ENCODE results near the gene TRABD. TPM values are rescaled to one million over a fixed set of nuclear protein-coding genes. Genes with fewer than 3 reads are reported as not detected.

The TRABD gene
- total and polyA plus RNA-seq, 2 donors: 31.1 to 102 TPM

GRCh38 chr22:50238755-50239154 lies 53.0 kb downstream of the TRABD start:
- H3K4me3 ChIP-seq (ENCODE audit: low read length in 2 of 2): no peak overlapping the region
- H3K4me1 ChIP-seq (ENCODE audit: control insufficient read depth in 2 of 2, insufficient read depth in 2 of 2, low read length in 2 of 2): peaks cover 9 to 28% of the 10 kb centered on the region in 2 donors
- 89% methylated on average over 9 of the region's 9 CpGs for WGBS
- H3K27ac ChIP-seq (ENCODE audit: low read depth in 1 of 2, low read length in 1 of 2): no peak overlapping the region
- H3K36me3 ChIP-seq (ENCODE audit: control insufficient read depth in 2 of 2, insufficient read depth in 2 of 2, low read length in 1 of 2): peaks cover 29 to 44% of the 10 kb centered on the region in 2 donors
- peaks cover 0 to 5% of the 10 kb centered on the region in 2 donors for H3K9me3 ChIP-seq (ENCODE audit: control insufficient read depth in 2 of 2, insufficient read depth in 1 of 2, low read length in 1 of 2)
- DNase-seq (ENCODE audit: low read depth in 6 of 9, low spot score in 9 of 9): no peak
- no peaks in the 10 kb centered on the region for H3K27me3 ChIP-seq (ENCODE audit: control insufficient read depth in 2 of 2, insufficient read depth in 1 of 2, low read length in 1 of 2)

GRCh38 chr22:50242406-50242949 lies 56.8 kb downstream of the TRABD start:
- peaks cover 29 to 36% of the 10 kb centered on the region in 2 donors for H3K36me3 ChIP-seq (ENCODE audit: control insufficient read depth in 2 of 2, insufficient read depth in 2 of 2, low read length in 1 of 2)
- H3K4me3 ChIP-seq (ENCODE audit: low read length in 2 of 2): peak overlapping the region in 1 of 2 donors; percentile 18
- peak overlapping the region in 1 of 2 donors; percentile 27 for H3K27ac ChIP-seq (ENCODE audit: low read depth in 1 of 2, low read length in 1 of 2)
- no peaks in the 10 kb centered on the region for H3K9me3 ChIP-seq (ENCODE audit: control insufficient read depth in 2 of 2, insufficient read depth in 1 of 2, low read length in 1 of 2)
- no peak for DNase-seq (ENCODE audit: low read depth in 6 of 9, low spot score in 9 of 9)
- no peaks in the 10 kb centered on the region for H3K27me3 ChIP-seq (ENCODE audit: control insufficient read depth in 2 of 2, insufficient read depth in 1 of 2, low read length in 1 of 2)
- peaks cover 19 to 42% of the 10 kb centered on the region in 2 donors for H3K4me1 ChIP-seq (ENCODE audit: control insufficient read depth in 2 of 2, insufficient read depth in 2 of 2, low read length in 2 of 2)
- 84% methylated on average over 14 of the region's 14 CpGs for WGBS

DNA sequence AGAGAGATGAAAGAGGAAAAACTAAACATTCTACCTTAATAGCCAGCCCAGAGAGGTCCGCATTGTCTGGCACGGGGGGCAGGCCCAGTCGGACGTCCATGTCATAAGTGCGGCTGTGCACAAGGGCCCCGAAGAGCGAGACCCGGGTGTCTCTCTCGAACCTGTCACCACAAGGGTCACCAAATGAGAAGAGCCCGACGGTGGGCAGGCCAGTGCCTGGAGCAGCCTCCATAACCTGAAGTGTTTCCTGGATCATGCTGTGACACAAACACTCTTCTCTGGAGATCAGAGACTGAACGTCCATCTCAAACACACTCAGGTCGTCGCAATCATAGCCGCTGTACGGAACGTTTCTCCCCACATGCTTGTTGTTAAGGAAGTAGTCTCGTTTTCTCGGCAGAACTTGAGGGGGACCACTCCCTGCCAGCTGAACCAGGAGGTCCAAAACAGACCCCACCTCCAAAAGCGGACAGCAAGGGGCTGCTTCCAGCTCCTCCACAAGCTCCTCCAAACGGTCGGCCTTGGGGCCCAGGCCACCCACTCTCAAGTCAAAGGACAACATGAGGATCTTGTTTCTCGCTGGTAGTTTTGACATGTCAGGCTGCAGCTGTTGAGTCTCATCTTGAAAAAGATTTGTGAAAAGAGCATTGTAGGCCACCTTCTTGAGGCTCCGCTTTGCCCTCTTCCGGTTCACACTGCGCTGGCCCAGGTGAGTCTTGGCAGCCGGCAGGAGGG lies 58.1 kb downstream of the TRABD start:
- H3K4me3 ChIP-seq (ENCODE audit: low read length in 2 of 2): peak overlapping the region; percentile 69 to 92
- H3K27ac ChIP-seq (ENCODE audit: low read depth in 1 of 2, low read length in 1 of 2): peak overlapping the region; percentile 96 to 99
- WGBS: 30% methylated on average over 27 of the region's 27 CpGs
- no peaks in the 10 kb centered on the region for H3K27me3 ChIP-seq (ENCODE audit: control insufficient read depth in 2 of 2, insufficient read depth in 1 of 2, low read length in 1 of 2)
- peak in 1 of 9 donors; percentile 45 for DNase-seq (ENCODE audit: low read depth in 6 of 9, low spot score in 9 of 9)
- H3K9me3 ChIP-seq (ENCODE audit: control insufficient read depth in 2 of 2, insufficient read depth in 1 of 2, low read length in 1 of 2): no peaks in the 10 kb centered on the region
- H3K4me1 ChIP-seq (ENCODE audit: control insufficient read depth in 2 of 2, insufficient read depth in 2 of 2, low read length in 2 of 2): peaks cover 19 to 46% of the 10 kb centered on the region in 2 donors
- peaks cover 33% of the 10 kb centered on the region in 2 donors for H3K36me3 ChIP-seq (ENCODE audit: control insufficient read depth in 2 of 2, insufficient read depth in 2 of 2, low read length in 1 of 2)

GRCh38 chr22:50244420-50245213 lies 58.9 kb downstream of the TRABD start, which contains the start of gene TUBGCP6:
TUBGCP6 (minus strand) TSS chr22:50245023; CDS start chr22:50244459, 564 bp downstream.
- peak; percentile 74 to 97 (median 93) for DNase-seq (ENCODE audit: low read depth in 6 of 9, low spot score in 9 of 9)
- Histone ChIP-seq H3K4me1 (ENCODE audit: control insufficient read depth in 2 of 2, insufficient read depth in 2 of 2, low read length in 2 of 2) (peaks cover 19 to 49% of the 10 kb centered on the region in 2 donors), H3K27ac (ENCODE audit: low read depth in 1 of 2, low read length in 1 of 2) (peak within 1 kb of the TSS; percentile 96 to 99), H3K27me3 (ENCODE audit: control insufficient read depth in 2 of 2, insufficient read depth in 1 of 2, low read length in 1 of 2) (no peaks in the 10 kb centered on the region), H3K36me3 (ENCODE audit: control insufficient read depth in 2 of 2, insufficient read depth in 2 of 2, low read length in 1 of 2) (peaks cover 27 to 29% of the 10 kb centered on the region in 2 donors), H3K9me3 (ENCODE audit: control insufficient read depth in 2 of 2, insufficient read depth in 1 of 2, low read length in 1 of 2) (no peaks in the 10 kb centered on the region), H3K4me3 (ENCODE audit: low read length in 2 of 2) (peak within 1 kb of the TSS; percentile 69 to 92)
- under 1% methylated on average over 76 of the region's 76 CpGs for WGBS

DNA sequence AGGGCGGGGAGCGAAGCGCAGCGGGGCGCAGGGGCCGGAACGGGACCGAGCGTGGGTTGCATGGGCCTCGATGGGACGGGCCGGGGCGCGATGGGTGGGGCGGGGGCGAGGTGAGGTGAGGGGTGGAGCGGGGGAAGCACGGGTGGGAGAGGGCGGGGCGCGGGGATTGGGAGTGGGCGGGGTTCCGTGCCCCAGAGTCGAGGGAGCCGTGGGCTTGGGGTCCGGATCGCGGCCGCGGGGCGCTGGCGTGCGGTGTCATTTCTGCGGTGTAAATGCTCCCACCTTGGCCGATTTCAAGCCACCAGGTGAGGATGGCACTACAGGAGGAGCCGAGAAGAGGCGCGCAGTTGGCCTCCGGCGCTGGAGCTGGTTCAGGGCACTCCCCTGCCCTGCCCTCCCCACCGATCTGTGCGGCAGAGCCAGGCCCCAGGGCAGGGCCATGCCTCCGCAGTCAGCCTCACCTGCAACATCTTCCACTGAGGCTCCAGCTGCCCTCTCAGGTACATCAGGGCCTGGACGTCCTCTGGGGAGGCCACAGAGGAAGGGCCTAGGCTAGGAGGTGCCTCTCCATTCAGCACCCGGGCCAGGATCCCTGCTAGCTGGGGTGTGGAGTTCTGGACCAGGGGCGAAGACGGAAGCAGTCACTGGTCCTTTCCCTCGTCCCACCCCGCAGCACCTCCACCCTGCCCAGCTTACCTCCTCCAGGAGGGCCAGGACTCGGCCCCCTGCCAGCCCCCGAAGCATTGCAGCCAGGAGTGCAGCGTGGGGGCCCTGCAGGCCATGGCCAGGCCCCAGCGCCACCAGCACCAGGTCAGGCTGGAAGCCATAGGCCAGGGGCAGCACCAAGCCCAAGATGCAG lies 59.7 kb downstream of the TRABD start:
- no peaks in the 10 kb centered on the region for H3K9me3 ChIP-seq (ENCODE audit: control insufficient read depth in 2 of 2, insufficient read depth in 1 of 2, low read length in 1 of 2)
- H3K36me3 ChIP-seq (ENCODE audit: control insufficient read depth in 2 of 2, insufficient read depth in 2 of 2, low read length in 1 of 2): peaks cover 19 to 22% of the 10 kb centered on the region in 2 donors
- 20% methylated on average over 53 of the region's 53 CpGs for WGBS
- H3K27me3 ChIP-seq (ENCODE audit: control insufficient read depth in 2 of 2, insufficient read depth in 1 of 2, low read length in 1 of 2): no peaks in the 10 kb centered on the region
- no peak for DNase-seq (ENCODE audit: low read depth in 6 of 9, low spot score in 9 of 9)
- H3K4me3 ChIP-seq (ENCODE audit: low read length in 2 of 2): peak overlapping the region; percentile 69 to 92
- H3K4me1 ChIP-seq (ENCODE audit: control insufficient read depth in 2 of 2, insufficient read depth in 2 of 2, low read length in 2 of 2): peaks cover 26 to 57% of the 10 kb centered on the region in 2 donors
- peak overlapping the region; percentile 96 to 99 for H3K27ac ChIP-seq (ENCODE audit: low read depth in 1 of 2, low read length in 1 of 2)

- WGBS: 95% methylated on average over 20 of the region's 20 CpGs
- no peak for DNase-seq (ENCODE audit: low read depth in 6 of 9, low spot score in 9 of 9)
- Histone ChIP-seq H3K27ac (ENCODE audit: low read depth in 1 of 2, low read length in 1 of 2) (peak overlapping the region in 1 of 2 donors; percentile 5), H3K4me1 (ENCODE audit: control insufficient read depth in 2 of 2, insufficient read depth in 2 of 2, low read length in 2 of 2) (peaks cover 26 to 54% of the 10 kb centered on the region in 2 donors), H3K36me3 (ENCODE audit: control insufficient read depth in 2 of 2, insufficient read depth in 2 of 2, low read length in 1 of 2) (peaks cover 17 to 22% of the 10 kb centered on the region in 2 donors), H3K27me3 (ENCODE audit: control insufficient read depth in 2 of 2, insufficient read depth in 1 of 2, low read length in 1 of 2) (no peaks in the 10 kb centered on the region), H3K4me3 (ENCODE audit: low read length in 2 of 2) (no peak overlapping the region), H3K9me3 (ENCODE audit: control insufficient read depth in 2 of 2, insufficient read depth in 1 of 2, low read length in 1 of 2) (no peaks in the 10 kb centered on the region)
These were observed 60.8 kb downstream of the TRABD start for GRCh38 chr22:50246242-50247175.

DNA sequence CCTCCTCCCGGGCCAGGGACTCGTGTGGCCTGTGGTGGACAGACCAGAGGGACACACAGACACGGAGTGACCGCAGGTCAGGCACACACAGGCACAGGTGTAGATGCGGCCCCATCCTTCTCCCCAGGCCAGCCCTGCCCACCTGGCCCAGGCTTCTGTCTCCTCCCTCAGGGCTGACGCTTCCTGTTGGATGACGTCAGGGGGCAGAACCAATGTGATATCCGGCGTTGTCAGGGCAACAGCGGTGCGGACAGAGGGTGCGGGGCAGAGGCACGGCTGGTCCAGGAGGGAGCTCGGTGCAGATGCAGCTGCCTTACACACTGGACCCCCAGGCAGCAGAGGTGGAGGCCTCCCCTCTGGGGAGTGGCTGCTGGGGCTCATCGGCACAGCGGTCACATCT lies 62.0 kb downstream of the TRABD start:
- WGBS: 94% methylated on average over 16 of the region's 16 CpGs
- Histone ChIP-seq H3K36me3 (ENCODE audit: control insufficient read depth in 2 of 2, insufficient read depth in 2 of 2, low read length in 1 of 2) (peaks cover 15 to 22% of the 10 kb centered on the region in 2 donors), H3K27me3 (ENCODE audit: control insufficient read depth in 2 of 2, insufficient read depth in 1 of 2, low read length in 1 of 2) (no peaks in the 10 kb centered on the region), H3K9me3 (ENCODE audit: control insufficient read depth in 2 of 2, insufficient read depth in 1 of 2, low read length in 1 of 2) (no peaks in the 10 kb centered on the region), H3K4me3 (ENCODE audit: low read length in 2 of 2) (no peak overlapping the region), H3K27ac (ENCODE audit: low read depth in 1 of 2, low read length in 1 of 2) (no peak overlapping the region), H3K4me1 (ENCODE audit: control insufficient read depth in 2 of 2, insufficient read depth in 2 of 2, low read length in 2 of 2) (peaks cover 22 to 46% of the 10 kb centered on the region in 2 donors)
- peak in 2 of 9 donors; percentile 23 to 49 for DNase-seq (ENCODE audit: low read depth in 6 of 9, low spot score in 9 of 9)

Data from thymus (tissue), 11 donors.